HepG2 (cell line): Measurements from ENCODE around the gene MYO6. TPM values are rescaled to one million over a fixed set of nuclear protein-coding genes. Genes with fewer than 3 reads are reported as not detected.
A peak's percentile ranks its signal among the peaks of the same experiment; 100 is the strongest.

ENCODE experiments used
- ATAC-seq: fragments of 200-7000 bp; cut with Tn5 transposase; 3 replicates; pipeline ENCODE4 v1.9.1; 2020; ENCODE audit warnings: mild to moderate bottlenecking, moderate library complexity
- BruUV-seq: library from RNA; stranded (reverse); fragments of 400-500 nt; replicated peaks from 2 replicates; lab custom pipeline; 2021; lab: Mats Ljungman, UMichigan
- CTCF ChIA-PET: fragments of 300-600 bp; formaldehyde crosslinking; extraction: SDS; loops from one replicate; lab custom pipeline; 2021; ENCODE audit warnings: low total read pairs, inconsistent platforms, low intra/inter-chr PET ratio; lab: Yijun Ruan, JAX
- POLR2A ChIA-PET: fragments of 350-600 bp; sonication (Branson Sonifier 250); formaldehyde crosslinking; loops from one replicate; lab custom pipeline; 2020; ENCODE audit warnings: antibody characterized with exemption, inconsistent platforms; lab: Yijun Ruan, JAX
- DNase-seq: peaks from one replicate; pipeline ENCODE4 v3.0.0-alpha.2; 2015; ENCODE audit warnings: low spot score
- FAIRE-seq: peaks from 3 replicates; lab custom pipeline; 2011; peaks lifted over from hg19 to GRCh38; lab: Jason Lieb, UNC
- H2AFZ ChIP-seq: one replicate; pipeline ENCODE4 v1.6.1; 2011; ENCODE audit warnings: low read length, inconsistent platforms
- H3K27ac ChIP-seq: fragments of 300-600 bp; 3 replicates; pipeline ENCODE4 v1.8.0; 2011; ENCODE audit warnings: mixed run types, mild to moderate bottlenecking, mixed read lengths, low read length, inconsistent platforms; ENCODE audit not compliant: insufficient read depth; ENCODE audit errors: extremely low read length
- H3K27me3 ChIP-seq, 2 experiments: fragments of 200-600 bp in 1 of 2; 2 replicates in 1 of 2; 3 replicates in 1 of 2; pipeline versions ENCODE4 v1.6.0 to v1.8.0; 2011; ENCODE audit warnings: low read length in 2 of 2, mild to moderate bottlenecking in 2 of 2, moderate library complexity in 2 of 2, inconsistent platforms in 1 of 2; ENCODE audit not compliant: insufficient read depth in 2 of 2, control insufficient read depth in 1 of 2
- H3K36me3 ChIP-seq, 2 experiments: fragments of 200-600 bp in 1 of 2; replicated peaks in 1 of 2; 2 replicates in 1 of 2; 3 replicates in 1 of 2; pipeline versions ENCODE4 v1.5.1 to v1.8.0; 2011; ENCODE audit warnings: low read length in 2 of 2, inconsistent platforms in 1 of 2; ENCODE audit not compliant: insufficient read depth in 2 of 2, control insufficient read depth in 1 of 2
- H3K4me1 ChIP-seq: 2 replicates; pipeline ENCODE4 v1.5.1; 2012; ENCODE audit warnings: low read length, inconsistent platforms; ENCODE audit not compliant: insufficient read depth
- H3K4me2 ChIP-seq: 2 replicates; pipeline ENCODE4 v1.6.0; 2011; ENCODE audit warnings: low read depth, low read length, inconsistent platforms
- H3K4me3 ChIP-seq, 3 experiments: fragments of 200-600 bp in 1 of 3; sonication (generic), shearing (Covaris generic) in 1 of 3; replicated peaks in 1 of 3; 2 replicates each; pipeline ENCODE4 v1.5.1; 2011 to 2016; ENCODE audit warnings: low read length in 3 of 3, inconsistent platforms in 2 of 3, low read depth in 2 of 3, mild to moderate bottlenecking in 2 of 3, control low read depth in 1 of 3, mixed read lengths in 1 of 3; ENCODE audit not compliant: insufficient read depth in 1 of 3
- H3K79me2 ChIP-seq: one replicate; pipeline ENCODE4 v1.6.1; 2011; ENCODE audit warnings: low read length, inconsistent platforms; ENCODE audit not compliant: insufficient read depth
- H3K9ac ChIP-seq: 2 replicates; pipeline ENCODE4 v1.6.0; 2011; ENCODE audit warnings: mild to moderate bottlenecking, low read depth, low read length, inconsistent platforms; ENCODE audit not compliant: insufficient read depth
- H3K9me3 ChIP-seq: 2 replicates; pipeline ENCODE4 v1.5.1; 2012; ENCODE audit warnings: mild to moderate bottlenecking, low read length
- H4K20me1 ChIP-seq: 2 replicates; pipeline ENCODE4 v1.6.0; 2011; ENCODE audit warnings: inconsistent platforms, mild to moderate bottlenecking, low read length, moderate library complexity; ENCODE audit not compliant: insufficient read depth
- GPN1 ChIP-seq: sonication (generic); formaldehyde crosslinking; IDR thresholded peaks from 2 replicates; pipeline ENCODE4 v1.5.1; 2020; ENCODE audit warnings: missing genetic modification reagents, borderline replicate concordance
- MED13 ChIP-seq: sonication (generic); formaldehyde crosslinking; IDR thresholded peaks from 2 replicates; pipeline ENCODE4 v1.5.0; 2020; ENCODE audit warnings: missing genetic modification reagents
- MTF2 ChIP-seq: sonication (generic); formaldehyde crosslinking; IDR thresholded peaks from 2 replicates; pipeline ENCODE4 v1.5.0; 2020; ENCODE audit warnings: missing genetic modification reagents, borderline replicate concordance
- MXI1 ChIP-seq: IDR thresholded peaks from 3 replicates; pipeline ENCODE4 v1.6.1; 2012; ENCODE audit warnings: low read depth, low read length, inconsistent platforms, borderline replicate concordance
- NFATC3 ChIP-seq: sonication (generic); formaldehyde crosslinking; IDR thresholded peaks from 2 replicates; pipeline ENCODE4 v1.5.1; 2020; ENCODE audit warnings: mild to moderate bottlenecking, missing genetic modification reagents
- POGK ChIP-seq: sonication (generic); formaldehyde crosslinking; conservative IDR thresholded peaks from 2 replicates; pipeline ENCODE4 v1.8.0; 2022; ENCODE audit warnings: mild to moderate bottlenecking, moderate library complexity, missing genetic modification reagents
- SAP130 ChIP-seq: IDR thresholded peaks from 2 replicates; pipeline ENCODE4 v1.6.1; 2016; ENCODE audit warnings: low read depth
- SNRNP70 ChIP-seq: fragments of 200-400 bp; formaldehyde crosslinking; IDR thresholded peaks from 2 replicates; pipeline ENCODE4 v1.6.1; 2017; ENCODE audit warnings: mild to moderate bottlenecking, low read depth, low read length, moderate library complexity
- SP1 ChIP-seq, 2 experiments: fragments of 450-650 bp in 1 of 2; sonication (generic) in 1 of 2; formaldehyde crosslinking in 1 of 2; IDR thresholded peaks; 2 replicates each; pipeline versions ENCODE4 v1.4.0 to v1.6.1; 2016 to 2020; ENCODE audit warnings: missing genetic modification reagents in 1 of 2
- SP5 ChIP-seq: IDR thresholded peaks from 2 replicates; pipeline ENCODE4 v1.6.1; 2016; ENCODE audit warnings: low read depth, borderline replicate concordance
- ZBTB37 ChIP-seq: sonication (generic); formaldehyde crosslinking; IDR thresholded peaks from 2 replicates; pipeline ENCODE4 v1.4.0; 2020; ENCODE audit warnings: mild to moderate bottlenecking, missing genetic modification reagents
- ZNF205 ChIP-seq: IDR thresholded peaks from 2 replicates; pipeline ENCODE4 v1.6.1; 2018; ENCODE audit warnings: missing biosample characterization, missing genetic modification reagents
- ZNF282 ChIP-seq: fragments of 450-650 bp; IDR thresholded peaks from 2 replicates; pipeline ENCODE4 v1.6.1; 2018; ENCODE audit not compliant: partially characterized antibody
- ZNF343 ChIP-seq: sonication (generic); formaldehyde crosslinking; IDR thresholded peaks from 2 replicates; pipeline ENCODE4 v1.4.0; 2020; ENCODE audit warnings: mild to moderate bottlenecking, missing genetic modification reagents
- ZNF850 ChIP-seq: sonication (generic); formaldehyde crosslinking; conservative IDR thresholded peaks from 2 replicates; pipeline ENCODE4 v1.9.0; 2021; ENCODE audit warnings: mild to moderate bottlenecking, missing genetic modification reagents
- WGBS: methylation state at CpG from one replicate; pipeline ENCODE4 v1.1.6; 2017; ENCODE audit warnings: low lambda C conversion rate; 5-methylcytosine and 5-hydroxymethylcytosine counted together
- in situ Hi-C: cut with HindIII; loops from 2 replicates; pipeline ENCODE4 v1.10.0; 2017; ENCODE audit warnings: low pct_unique_long_range_greater_than_20kb; ENCODE audit not compliant: extremely low pct_ligation_motif_present
- intact Hi-C: fragments of 100-400 bp; cut with micrococcal nuclease; formaldehyde crosslinking; loops from one replicate; pipeline ENCODE4 v1.10.0; 2022; ENCODE audit not compliant: unreplicated experiment
- polyA plus RNA-seq, 8 experiments: library from polyadenylated mRNA; depleted of rRNA in 3 of 8; stranded (reverse) in 7 of 8; unstranded in 1 of 8; fragments of >200 nt; fragmentation: Illumina TruSeq in 4 of 8; extraction: Trizol in 4 of 8; gene quantifications; 2 replicates each; pipeline versions ENCODE4 v1.2.1 to v1.2.3, GENCODE V29; 2011 to 2016; ENCODE audit warnings: low read depth in 4 of 8, missing spikeins in 1 of 8, mixed read lengths in 1 of 8; ENCODE audit not compliant: insufficient read depth in 1 of 8
- total RNA-seq, 5 experiments: library from RNA; depleted of rRNA; stranded (reverse); fragments of >200 nt; fragmentation: Illumina TruSeq; extraction: Trizol; gene quantifications; 2 replicates each; pipeline ENCODE4 v1.2.3, GENCODE V29; 2016; ENCODE audit warnings: low read depth in 1 of 5

The MYO6 gene
- total and polyA plus RNA-seq, 2 of the 13 experiments (the other 11 are each of a cell fraction or from before 2014, with no cell fraction given): 5.4 to 7.5 TPM

- WGBS: 76% methylated on average over 4 of the region's 4 CpGs
- H2AFZ ChIP-seq: no peak overlapping the region
- H3K4me2 ChIP-seq: no peak overlapping the region
- no peaks in the 10 kb centered on the region for H3K36me3 ChIP-seq
- DNase-seq (peak; percentile 3), ATAC-seq (no peak)
- no peaks in the 10 kb centered on the region for H4K20me1 ChIP-seq
- intact Hi-C loops: loop anchor here (5.0 kb wide), 1 partner anchor 998 kb away; no protein-coding TSS in a partner anchor
- no peak overlapping the region for H3K9ac ChIP-seq
- TF ChIP-seq GPN1 (CRISPR knock-in tag) (no peak), POGK (CRISPR knock-in tag) (no peak)
- TF ChIP-seq, all 625 proteins: peak for 0
- FAIRE-seq: no peak
- H3K9me3 ChIP-seq: no peaks in the 10 kb centered on the region
- no peaks in the 10 kb centered on the region for H3K27me3 ChIP-seq
- in situ Hi-C loops: no loop called here
- no peaks in the 10 kb centered on the region for H3K4me1 ChIP-seq
- no TSS peak for BruUV-seq
- ChIA-PET CTCF (no interaction called here), POLR2A (no interaction called here)
- no peak overlapping the region for H3K4me3 ChIP-seq
- H3K79me2 ChIP-seq: no peaks in the 10 kb centered on the region
- H3K27ac ChIP-seq: no peak overlapping the region
These were observed 45.4 kb downstream of the MYO6 start for GRCh38 chr6:75794351-75794846.

- BruUV-seq: no TSS peak
- POLR2A ChIA-PET: no interaction called here
These were observed 46.1 kb downstream of the MYO6 start for GRCh38 chr6:75794954-75795739.

More at GRCh38 chr6:75794954-75795739, 46.1 kb downstream of the MYO6 start:
- ATAC-seq (no peak), FAIRE-seq (no peak), DNase-seq (no peak)
- H3K36me3 ChIP-seq: no peaks in the 10 kb centered on the region
- no peak overlapping the region for H3K27ac ChIP-seq
- no peaks in the 10 kb centered on the region for H3K4me1 ChIP-seq
- WGBS: 86% methylated on average over 6 of the region's 6 CpGs
- H3K9ac ChIP-seq: no peak overlapping the region
- no peak overlapping the region for H3K4me2 ChIP-seq
- CTCF ChIA-PET: no interaction called here
- TF ChIP-seq ZNF282 (no peak), ZBTB37 (CRISPR knock-in tag) (no peak), SAP130 (CRISPR knock-in tag) (no peak), MED13 (CRISPR knock-in tag) (no peak), MXI1 (no peak), SNRNP70 (no peak), NFATC3 (no peak), SP5 (CRISPR knock-in tag) (no peak), ZNF850 (CRISPR knock-in tag) (no peak), ZNF343 (no peak), ZNF205 (CRISPR knock-in tag) (no peak), SP1 (IDR thresholded peaks at IDR 0.05) (no peak), SP1 (CRISPR knock-in tag; IDR thresholded peaks at IDR 0.05) (no peak), MTF2 (no peak)
- H2AFZ ChIP-seq: no peak overlapping the region
- H3K9me3 ChIP-seq: no peaks in the 10 kb centered on the region
- intact Hi-C loops: loop anchor here (5.0 kb wide), 1 partner anchor 997 kb away; no protein-coding TSS in a partner anchor
- in situ Hi-C loops: no loop called here
- no peaks in the 10 kb centered on the region for H4K20me1 ChIP-seq
- no peaks in the 10 kb centered on the region for H3K79me2 ChIP-seq
- H3K4me3 ChIP-seq: no peak overlapping the region
- H3K27me3 ChIP-seq: no peaks in the 10 kb centered on the region
